A673 (cell line): Measurements from ENCODE around the gene CNIH3. TPM values are rescaled to one million over a fixed set of nuclear protein-coding genes. Genes with fewer than 3 reads are reported as not detected.

ENCODE experiments used
- BruUV-seq: library from RNA; stranded (reverse); fragments of 400-500 nt; replicated peaks from 2 replicates; lab custom pipeline; 2021; lab: Mats Ljungman, UMichigan
- CTCF ChIA-PET: fragments of 300-600 bp; sonication (Branson Sonifier 250); formaldehyde crosslinking; loops from one replicate; lab custom pipeline; 2022; ENCODE audit warnings: antibody characterized with exemption; lab: Charles Lee
- POLR2A ChIA-PET: fragments of 300-600 bp; sonication (Branson Sonifier 250); formaldehyde crosslinking; loops from one replicate; lab custom pipeline; 2022; ENCODE audit warnings: antibody characterized with exemption; ENCODE audit not compliant: low non-redundant PET; lab: Charles Lee
- DNase-seq: peaks from one replicate; pipeline ENCODE4 v3.0.0-alpha.2; 2015; ENCODE audit warnings: low spot score
- H3K27ac ChIP-seq: fragments of 200-600 bp; sonication (generic); 2 replicates; pipeline ENCODE4 v1.5.1; 2016; ENCODE audit warnings: mixed run types, low read depth, mild to moderate bottlenecking, mixed read lengths, antibody characterized with exemption, low read length; ENCODE audit not compliant: poor library complexity, severe bottlenecking
- H3K27me3 ChIP-seq: fragments of 200-600 bp; sonication (generic); replicated peaks from 2 replicates; pipeline ENCODE4 v1.6.1; 2017; ENCODE audit warnings: mixed run types, low read depth, mild to moderate bottlenecking, mixed read lengths, antibody characterized with exemption, low read length; ENCODE audit not compliant: insufficient read depth, poor library complexity
- H3K36me3 ChIP-seq: fragments of 200-600 bp; sonication (generic); 2 replicates; pipeline ENCODE4 v1.6.1; 2016; ENCODE audit warnings: mixed run types, mild to moderate bottlenecking, mixed read lengths, antibody characterized with exemption, low read length; ENCODE audit not compliant: insufficient read depth, poor library complexity, severe bottlenecking
- H3K4me1 ChIP-seq: fragments of 200-600 bp; sonication (generic); 2 replicates; pipeline ENCODE4 v1.6.1; 2017; ENCODE audit warnings: mixed run types, mild to moderate bottlenecking, mixed read lengths, antibody characterized with exemption, low read length; ENCODE audit not compliant: insufficient read depth, poor library complexity, severe bottlenecking
- H3K4me3 ChIP-seq: fragments of 200-600 bp; sonication (generic); 2 replicates; pipeline ENCODE4 v1.5.1; 2016; ENCODE audit warnings: low read depth, mixed run types, mild to moderate bottlenecking, mixed read lengths, low read length; ENCODE audit not compliant: poor library complexity, severe bottlenecking
- H3K9me3 ChIP-seq: fragments of 200-600 bp; sonication (generic); 2 replicates; pipeline ENCODE4 v1.6.1; 2016; ENCODE audit warnings: mixed run types, low read depth, mild to moderate bottlenecking, mixed read lengths, antibody characterized with exemption, low read length; ENCODE audit not compliant: poor library complexity, severe bottlenecking
- EZH2 ChIP-seq: fragments of 200-600 bp; sonication (generic); IDR thresholded peaks from 2 replicates; pipeline ENCODE4 v1.6.1; 2017; ENCODE audit warnings: borderline replicate concordance, low read depth, mild to moderate bottlenecking, mixed read lengths, antibody characterized with exemption, low read length; ENCODE audit not compliant: poor library complexity, severe bottlenecking
- intact Hi-C: fragments of 100-400 bp; cut with micrococcal nuclease; formaldehyde crosslinking; loops from one replicate; pipeline ENCODE4 v1.10.0; 2022; ENCODE audit not compliant: unreplicated experiment
- total RNA-seq: library from RNA; stranded (reverse); gene quantifications from 2 replicates; pipeline ENCODE4 v1.2.3, GENCODE V29; 2021
- TF ChIP-seq, protein P1 (sequence below): fragments of 300-800, 200-600 bp; sonication (generic); conservative IDR thresholded peaks from 2 replicates; pipeline ENCODE4 v1.5.1; 2017; ENCODE audit warnings: low read depth, mild to moderate bottlenecking, antibody characterized with exemption, low read length, moderate library complexity, mixed read lengths

The CNIH3 gene
- total RNA-seq, 1 experiment from 2014 or later: 3.8 TPM

DNA sequence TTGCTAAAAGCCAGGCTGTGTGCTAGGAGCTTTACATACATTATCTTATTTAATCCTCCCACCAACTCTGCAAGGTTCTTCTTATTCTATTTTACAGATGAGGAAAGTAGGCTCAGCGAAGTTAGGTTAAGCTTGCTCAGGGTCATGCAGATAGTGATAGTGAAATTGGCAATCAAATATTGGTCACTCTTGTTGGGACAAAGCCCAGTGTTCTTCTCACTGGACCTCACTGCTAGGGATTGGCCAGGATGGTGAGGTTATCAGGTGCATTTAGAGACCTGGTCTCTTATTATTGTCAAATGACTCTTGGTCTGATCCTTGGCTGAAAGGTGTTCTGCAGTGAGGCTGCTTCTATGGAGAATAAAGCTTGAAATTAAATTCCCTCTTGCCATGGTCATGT, 145.1 kb downstream of the CNIH3 start:
- intact Hi-C loops: no loop called here
- Histone ChIP-seq H3K4me1 (peaks cover 6% of the 10 kb centered on the region), H3K4me3 (no peak overlapping the region), H3K27ac (no peak overlapping the region), H3K9me3 (no peaks in the 10 kb centered on the region), H3K27me3 (peaks cover 5% of the 10 kb centered on the region), H3K36me3 (no peaks in the 10 kb centered on the region)
- no peak for DNase-seq
- CTCF ChIA-PET: no interaction called here
- no TSS peak for BruUV-seq
- TF ChIP-seq, protein P1, sequence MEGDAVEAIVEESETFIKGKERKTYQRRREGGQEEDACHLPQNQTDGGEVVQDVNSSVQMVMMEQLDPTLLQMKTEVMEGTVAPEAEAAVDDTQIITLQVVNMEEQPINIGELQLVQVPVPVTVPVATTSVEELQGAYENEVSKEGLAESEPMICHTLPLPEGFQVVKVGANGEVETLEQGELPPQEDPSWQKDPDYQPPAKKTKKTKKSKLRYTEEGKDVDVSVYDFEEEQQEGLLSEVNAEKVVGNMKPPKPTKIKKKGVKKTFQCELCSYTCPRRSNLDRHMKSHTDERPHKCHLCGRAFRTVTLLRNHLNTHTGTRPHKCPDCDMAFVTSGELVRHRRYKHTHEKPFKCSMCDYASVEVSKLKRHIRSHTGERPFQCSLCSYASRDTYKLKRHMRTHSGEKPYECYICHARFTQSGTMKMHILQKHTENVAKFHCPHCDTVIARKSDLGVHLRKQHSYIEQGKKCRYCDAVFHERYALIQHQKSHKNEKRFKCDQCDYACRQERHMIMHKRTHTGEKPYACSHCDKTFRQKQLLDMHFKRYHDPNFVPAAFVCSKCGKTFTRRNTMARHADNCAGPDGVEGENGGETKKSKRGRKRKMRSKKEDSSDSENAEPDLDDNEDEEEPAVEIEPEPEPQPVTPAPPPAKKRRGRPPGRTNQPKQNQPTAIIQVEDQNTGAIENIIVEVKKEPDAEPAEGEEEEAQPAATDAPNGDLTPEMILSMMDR: no peak
- no peak for TF ChIP-seq EZH2
- POLR2A ChIA-PET: no interaction called here

DNA sequence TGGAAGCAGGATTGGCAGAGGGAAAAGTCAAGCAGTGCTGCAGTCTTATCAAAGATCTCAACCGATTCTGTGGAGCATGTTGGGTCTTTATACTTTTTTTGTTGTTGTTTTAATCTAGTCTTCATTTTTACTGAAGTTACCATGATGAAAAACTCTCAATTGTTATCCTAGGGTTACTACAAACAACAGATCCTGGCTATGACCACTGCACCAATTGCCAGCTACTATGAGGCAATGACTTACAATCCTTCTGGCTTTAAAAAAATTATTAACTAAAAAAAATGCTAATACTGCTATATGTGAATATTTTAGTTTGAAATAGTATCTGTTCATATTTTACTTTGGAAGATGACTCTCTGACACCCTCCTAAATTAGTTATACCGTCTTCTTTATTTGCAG, 145.9 kb downstream of the CNIH3 start:
- BruUV-seq: no TSS peak
- DNase-seq: no peak
- H3K27me3 ChIP-seq: peaks cover 5% of the 10 kb centered on the region
- no peaks in the 10 kb centered on the region for H3K36me3 ChIP-seq
- H3K27ac ChIP-seq: no peak overlapping the region
- H3K9me3 ChIP-seq: no peaks in the 10 kb centered on the region
- peaks cover 6% of the 10 kb centered on the region for H3K4me1 ChIP-seq
- no peak overlapping the region for H3K4me3 ChIP-seq
- intact Hi-C loops: no loop called here
- TF ChIP-seq, protein P1: no peak
- TF ChIP-seq EZH2: no peak
- POLR2A ChIA-PET: no interaction called here
- CTCF ChIA-PET: no interaction called here

DNA sequence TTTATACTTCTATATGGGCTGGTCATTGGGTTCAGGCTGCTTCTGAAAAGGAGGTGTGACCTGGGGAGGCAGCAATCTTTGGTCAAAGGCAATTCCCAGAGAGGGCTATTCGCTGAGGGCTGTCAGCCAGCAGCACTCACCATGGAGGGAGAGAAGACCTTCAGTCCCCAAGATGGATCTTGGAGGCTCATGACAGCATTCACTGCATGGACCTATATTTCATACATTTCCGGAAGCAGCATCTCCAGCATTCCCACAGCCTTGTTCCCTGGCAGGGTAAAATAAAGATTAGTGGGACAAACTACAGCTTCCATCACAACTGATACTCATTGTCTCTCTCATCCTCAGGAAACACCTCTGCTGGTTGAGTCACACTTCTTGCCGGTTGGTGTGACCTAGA, 146.6 kb downstream of the CNIH3 start:
- ChIA-PET CTCF (no interaction called here), POLR2A (no interaction called here)
- intact Hi-C loops: no loop called here
- Histone ChIP-seq H3K27me3 (peaks cover 11% of the 10 kb centered on the region), H3K9me3 (no peaks in the 10 kb centered on the region), H3K36me3 (no peaks in the 10 kb centered on the region), H3K4me1 (peaks cover 6% of the 10 kb centered on the region), H3K4me3 (no peak overlapping the region), H3K27ac (no peak overlapping the region)
- no TSS peak for BruUV-seq
- no peak for DNase-seq
- TF ChIP-seq EZH2: no peak
- TF ChIP-seq, protein P1: no peak
